ENCODE results near the gene R3HDM2. TPM values are rescaled to one million over a fixed set of nuclear protein-coding genes. Genes with fewer than 3 reads are reported as not detected.

The R3HDM2 gene
- total RNA-seq, 4 donors from 2014 or later: 26.3 to 56.9 (median 33.3) TPM

DNA sequence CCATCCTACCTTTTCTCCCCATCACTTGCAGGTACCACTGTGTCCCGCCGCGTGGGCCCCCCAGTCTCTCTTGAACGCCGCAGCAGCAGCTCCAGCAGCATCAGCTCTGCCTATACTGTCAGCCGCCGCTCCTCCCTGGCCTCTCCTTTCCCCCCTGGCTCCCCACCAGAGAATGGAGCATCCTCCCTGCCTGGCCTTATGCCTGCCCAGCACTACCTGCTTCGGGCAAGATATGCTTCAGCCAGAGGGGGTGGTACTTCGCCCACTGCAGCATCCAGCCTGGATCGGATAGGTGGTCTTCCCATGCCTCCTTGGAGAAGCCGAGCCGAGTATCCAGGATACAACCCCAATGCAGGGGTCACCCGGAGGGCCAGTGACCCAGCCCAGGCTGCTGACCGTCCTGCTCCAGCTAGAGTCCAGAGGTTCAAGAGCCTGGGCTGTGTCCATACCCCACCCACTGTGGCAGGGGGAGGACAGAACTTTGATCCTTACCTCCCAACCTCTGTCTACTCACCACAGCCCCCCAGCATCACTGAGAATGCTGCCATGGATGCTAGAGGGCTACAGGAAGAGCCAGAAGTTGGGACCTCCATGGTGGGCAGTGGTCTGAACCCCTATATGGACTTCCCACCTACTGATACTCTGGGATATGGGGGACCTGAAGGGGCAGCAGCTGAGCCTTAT lies 39.6 kb upstream of the R3HDM2 start:
- DNase-seq: no peak
- Histone ChIP-seq H3K27ac (no peak overlapping the region), H3K36me3 (no peaks in the 10 kb centered on the region), H3K9me3 (no peaks in the 10 kb centered on the region), H3K4me1 (peaks cover 5 to 23% (median 10%) of the 10 kb centered on the region in 4 donors), H3K4me3 (no peak overlapping the region), H3K27me3 (peaks cover 46% of the 10 kb centered on the region)
- intact Hi-C loops (cut with DNase I; ENCODE audit: low total_unique reads) (no loop called here), in situ Hi-C loops (cut with MboI; ENCODE audit: low pct_ligation_motif_present in 1 of 4, low pct_unique_long_range_greater_than_20kb in 1 of 4, low sequenced_read_pairs in 3 of 4) (no loop called here)
- 87% methylated on average over 14 of the region's 14 CpGs; no CpG with 5 or more reads in 1 of the 2 donors for WGBS, 2 donors (ENCODE audit: low coverage in 1 of 2)
- TF ChIP-seq, protein P1, sequence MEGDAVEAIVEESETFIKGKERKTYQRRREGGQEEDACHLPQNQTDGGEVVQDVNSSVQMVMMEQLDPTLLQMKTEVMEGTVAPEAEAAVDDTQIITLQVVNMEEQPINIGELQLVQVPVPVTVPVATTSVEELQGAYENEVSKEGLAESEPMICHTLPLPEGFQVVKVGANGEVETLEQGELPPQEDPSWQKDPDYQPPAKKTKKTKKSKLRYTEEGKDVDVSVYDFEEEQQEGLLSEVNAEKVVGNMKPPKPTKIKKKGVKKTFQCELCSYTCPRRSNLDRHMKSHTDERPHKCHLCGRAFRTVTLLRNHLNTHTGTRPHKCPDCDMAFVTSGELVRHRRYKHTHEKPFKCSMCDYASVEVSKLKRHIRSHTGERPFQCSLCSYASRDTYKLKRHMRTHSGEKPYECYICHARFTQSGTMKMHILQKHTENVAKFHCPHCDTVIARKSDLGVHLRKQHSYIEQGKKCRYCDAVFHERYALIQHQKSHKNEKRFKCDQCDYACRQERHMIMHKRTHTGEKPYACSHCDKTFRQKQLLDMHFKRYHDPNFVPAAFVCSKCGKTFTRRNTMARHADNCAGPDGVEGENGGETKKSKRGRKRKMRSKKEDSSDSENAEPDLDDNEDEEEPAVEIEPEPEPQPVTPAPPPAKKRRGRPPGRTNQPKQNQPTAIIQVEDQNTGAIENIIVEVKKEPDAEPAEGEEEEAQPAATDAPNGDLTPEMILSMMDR (IDR thresholded peaks at IDR 0.05): no peak
- TF ChIP-seq POLR2AphosphoS5 (IDR thresholded peaks at IDR 0.05): no peak
- TF ChIP-seq POLR2A (IDR thresholded peaks at IDR 0.05): no peak
- TF ChIP-seq EP300 (IDR thresholded peaks at IDR 0.05; ENCODE audit: low read depth): no peak

DNA sequence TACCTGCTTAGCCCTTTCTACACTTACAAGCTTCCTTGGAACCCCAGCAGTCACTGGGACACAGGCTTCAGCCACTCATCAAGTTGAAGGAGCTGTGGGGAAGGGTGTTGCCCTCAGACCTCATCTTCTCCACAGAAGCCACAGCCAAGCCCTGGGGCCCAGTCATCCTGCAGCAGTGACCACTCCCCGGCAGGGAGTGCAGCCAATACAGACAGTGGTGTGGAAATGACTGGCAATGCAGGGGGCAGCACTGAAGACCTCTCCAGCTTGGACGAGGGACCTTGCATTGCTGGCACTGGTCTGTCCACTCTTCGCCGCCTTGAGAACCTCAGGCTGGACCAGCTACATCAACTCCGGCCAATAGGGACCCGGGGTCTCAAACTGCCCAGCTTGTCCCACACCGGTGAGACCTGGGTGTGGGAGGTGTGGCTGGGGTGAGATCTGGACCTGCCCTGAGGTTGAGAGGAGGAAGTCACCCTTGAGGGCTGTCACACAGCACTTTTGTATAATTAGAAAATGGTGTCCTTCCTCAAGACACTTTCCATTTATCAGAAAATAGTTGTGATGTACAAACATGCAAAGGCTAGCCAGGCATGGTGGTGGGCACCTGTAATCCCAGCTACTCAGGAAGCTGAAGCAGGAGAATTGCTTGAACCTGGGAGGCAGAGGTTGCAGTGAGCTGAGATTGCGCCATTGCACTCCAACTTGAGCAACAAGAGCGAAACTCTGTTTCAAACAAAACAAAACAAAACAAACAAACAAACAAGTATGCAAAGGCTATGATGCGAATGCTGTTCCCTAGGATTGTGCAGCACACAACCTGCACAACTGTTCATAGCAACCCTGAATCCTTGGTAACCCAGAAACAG lies 38.7 kb upstream of the R3HDM2 start:
- 91% methylated on average over 10 of the region's 10 CpGs; no CpG with 5 or more reads in 1 of the 2 donors for WGBS, 2 donors (ENCODE audit: low coverage in 1 of 2)
- no peak for DNase-seq
- H3K27me3 ChIP-seq: peaks cover 44% of the 10 kb centered on the region
- no peaks in the 10 kb centered on the region for H3K36me3 ChIP-seq
- TF ChIP-seq, protein P1 (IDR thresholded peaks at IDR 0.05): no peak
- no peak for TF ChIP-seq POLR2A (IDR thresholded peaks at IDR 0.05)
- no peak for TF ChIP-seq POLR2AphosphoS5 (IDR thresholded peaks at IDR 0.05)
- TF ChIP-seq EP300 (IDR thresholded peaks at IDR 0.05; ENCODE audit: low read depth): no peak
- peaks cover 0 to 14% (median 4%) of the 10 kb centered on the region in 4 donors for H3K4me1 ChIP-seq
- intact Hi-C loops (cut with DNase I; ENCODE audit: low total_unique reads) (no loop called here), in situ Hi-C loops (cut with MboI; ENCODE audit: low pct_ligation_motif_present in 1 of 4, low pct_unique_long_range_greater_than_20kb in 1 of 4, low sequenced_read_pairs in 3 of 4) (loop anchor here in 1 of 4 donors (5.0 kb wide), 1 partner anchor 158 kb away; no protein-coding TSS in a partner anchor)
- no peak overlapping the region for H3K27ac ChIP-seq
- no peak overlapping the region for H3K4me3 ChIP-seq
- no peaks in the 10 kb centered on the region for H3K9me3 ChIP-seq

DNA sequence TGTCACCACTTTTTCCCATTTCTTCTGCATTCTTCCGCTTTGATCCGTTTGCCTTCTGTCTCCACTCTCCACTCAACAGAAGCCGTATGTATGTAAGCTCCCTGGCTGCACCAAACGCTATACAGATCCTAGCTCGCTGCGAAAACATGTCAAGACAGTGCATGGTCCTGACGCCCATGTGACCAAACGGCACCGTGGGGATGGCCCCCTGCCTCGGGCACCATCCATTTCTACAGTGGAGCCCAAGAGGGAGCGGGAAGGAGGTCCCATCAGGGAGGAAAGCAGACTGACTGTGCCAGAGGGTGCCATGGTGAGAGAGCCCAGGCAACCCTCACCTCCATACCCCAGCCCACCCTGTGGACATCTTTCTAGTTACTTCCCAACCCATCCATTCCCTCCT lies 37.1 kb upstream of the R3HDM2 start:
- intact Hi-C loops (cut with DNase I; ENCODE audit: low total_unique reads): no loop called here
- Histone ChIP-seq H3K9me3 (no peaks in the 10 kb centered on the region), H3K4me3 (no peak overlapping the region), H3K36me3 (no peaks in the 10 kb centered on the region), H3K27ac (no peak overlapping the region), H3K27me3 (peaks cover 29% of the 10 kb centered on the region), H3K4me1 (peaks cover 0 to 14% (median 4%) of the 10 kb centered on the region in 4 donors)
- no peak for DNase-seq
- in situ Hi-C loops (cut with MboI; ENCODE audit: low pct_ligation_motif_present in 1 of 4, low pct_unique_long_range_greater_than_20kb in 1 of 4, low sequenced_read_pairs in 3 of 4): loop anchor here in 1 of 4 donors (5.0 kb wide), 1 partner anchor 159 kb away; no protein-coding TSS in a partner anchor
- TF ChIP-seq POLR2AphosphoS5 (IDR thresholded peaks at IDR 0.05) (no peak), EP300 (IDR thresholded peaks at IDR 0.05; ENCODE audit: low read depth) (no peak)
- TF ChIP-seq, protein P1 (IDR thresholded peaks at IDR 0.05): no peak
- WGBS, 2 donors (ENCODE audit: low coverage in 1 of 2): 88% methylated on average over 11 of the region's 11 CpGs; no CpG with 5 or more reads in 1 of the 2 donors

All from transverse colon (tissue), 4 donors.